Measurements from ENCODE around the gene ARHGEF18.
"Not testable (repeated sequence)": the region's sequence is repeated elsewhere in the genome, so short reads cannot be mapped to it uniquely, and the experiment has no call there.

The ARHGEF18 gene

GRCh38 chr19:7348587-7349230 is at the start of gene ARHGEF18:
ARHGEF18 (plus strand) TSS chr19:7348937; CDS start chr19:7362891, 13,954 bp downstream.
- H3K4me1 ChIP-seq (ENCODE audit: control insufficient read depth, insufficient read depth, low read length) = peaks cover 22% of the 10 kb centered on the region
- no peaks in the 10 kb centered on the region for H3K36me3 ChIP-seq (ENCODE audit: control insufficient read depth, insufficient read depth, low read length)
- no peak within 1 kb of the TSS for H3K4me3 ChIP-seq (ENCODE audit: low read length)
- H3K9me3 ChIP-seq (ENCODE audit: control insufficient read depth, low read length) = no peaks in the 10 kb centered on the region
- H3K9ac ChIP-seq (ENCODE audit: low read length) = no peak within 1 kb of the TSS
- H3K27me3 ChIP-seq (ENCODE audit: control insufficient read depth, insufficient read depth, low read length) = peaks cover 5% of the 10 kb centered on the region

DNA sequence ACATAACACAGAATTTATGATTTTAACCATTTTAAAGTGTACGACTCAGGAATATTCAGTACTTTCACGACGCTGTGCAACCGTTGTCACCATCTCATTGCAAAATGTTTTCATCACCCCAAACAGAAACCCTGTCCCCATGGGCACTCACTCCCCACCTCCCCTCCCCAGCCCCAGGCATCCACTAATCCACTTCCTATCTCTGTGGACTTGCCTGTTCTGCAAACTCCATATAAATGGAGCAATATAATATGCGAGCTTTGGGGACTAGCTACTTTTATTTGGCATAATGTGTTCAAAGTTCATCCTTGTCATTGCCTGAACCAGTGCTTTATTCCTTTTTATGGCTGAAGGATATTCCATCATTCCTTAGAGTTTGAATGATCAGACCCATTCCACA is 47.2 kb upstream of the ARHGEF18 start:
- H3K27me3 ChIP-seq (ENCODE audit: control insufficient read depth, insufficient read depth, low read length) = no peaks in the 10 kb centered on the region
- H3K4me1 ChIP-seq (ENCODE audit: control insufficient read depth, insufficient read depth, low read length) = no peaks in the 10 kb centered on the region

DNA sequence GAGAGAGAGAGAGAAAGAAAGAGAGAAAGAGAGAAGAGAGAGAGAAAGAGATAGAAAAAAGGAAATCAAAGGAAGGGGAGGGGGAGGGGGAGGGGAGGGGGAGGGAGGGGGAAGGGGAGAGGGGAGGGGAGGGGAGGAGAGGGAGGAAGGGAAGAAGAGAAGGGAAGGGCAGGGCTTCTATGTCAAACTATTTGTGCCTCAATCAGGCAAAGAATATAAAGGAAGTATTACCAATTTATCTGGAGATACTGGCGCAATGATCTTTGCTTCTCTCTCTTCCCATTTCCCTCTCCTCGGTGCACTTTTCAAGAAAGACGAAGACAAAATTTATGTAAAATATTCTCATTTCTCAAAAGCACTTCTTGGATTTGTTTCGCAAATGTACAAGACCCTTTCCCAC is 45.3 kb upstream of the ARHGEF18 start:
- no peaks in the 10 kb centered on the region for H3K4me1 ChIP-seq (ENCODE audit: control insufficient read depth, insufficient read depth, low read length)
- no peak overlapping the region for H3K9ac ChIP-seq (ENCODE audit: low read length)

More for the DNA sequence above, 47.2 kb upstream of the ARHGEF18 start:
- Histone ChIP-seq H3K36me3 (ENCODE audit: control insufficient read depth, insufficient read depth, low read length) (no peaks in the 10 kb centered on the region), H3K4me3 (ENCODE audit: low read length) (no peak overlapping the region), H3K9ac (ENCODE audit: low read length) (no peak overlapping the region), H3K9me3 (ENCODE audit: control insufficient read depth, low read length) (no peaks in the 10 kb centered on the region)

DNA sequence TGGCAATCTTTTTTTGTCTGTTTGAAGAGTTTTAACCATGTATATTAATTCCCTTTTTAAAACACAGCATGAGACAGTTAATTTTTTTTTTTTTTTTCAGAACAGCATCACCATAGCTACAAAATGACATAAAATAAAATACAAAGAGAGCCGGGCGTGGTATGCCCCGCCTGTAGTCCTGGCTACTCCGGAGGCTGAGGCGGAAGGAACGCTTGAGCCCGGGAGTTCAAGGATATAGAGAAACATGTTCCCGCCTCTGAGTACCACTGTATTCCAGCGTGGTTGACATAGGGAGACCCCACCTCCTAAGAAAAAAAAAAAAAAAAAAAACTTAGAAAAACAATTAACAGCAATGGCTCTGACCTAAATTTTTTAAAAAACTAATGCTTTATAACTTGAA is 44.5 kb upstream of the ARHGEF18 start:
- Histone ChIP-seq H3K4me3 (ENCODE audit: low read length) (no peak overlapping the region), H3K9me3 (ENCODE audit: control insufficient read depth, low read length) (no peaks in the 10 kb centered on the region), H3K36me3 (ENCODE audit: control insufficient read depth, insufficient read depth, low read length) (no peaks in the 10 kb centered on the region), H3K4me1 (ENCODE audit: control insufficient read depth, insufficient read depth, low read length) (no peaks in the 10 kb centered on the region), H3K27me3 (ENCODE audit: control insufficient read depth, insufficient read depth, low read length) (no peaks in the 10 kb centered on the region), H3K9ac (ENCODE audit: low read length) (no peak overlapping the region)

More for the DNA sequence above, 45.3 kb upstream of the ARHGEF18 start:
- H3K4me3 ChIP-seq (ENCODE audit: low read length) = no peak overlapping the region
- no peaks in the 10 kb centered on the region for H3K36me3 ChIP-seq (ENCODE audit: control insufficient read depth, insufficient read depth, low read length)
- no peaks in the 10 kb centered on the region for H3K9me3 ChIP-seq (ENCODE audit: control insufficient read depth, low read length)
- H3K27me3 ChIP-seq (ENCODE audit: control insufficient read depth, insufficient read depth, low read length) = no peaks in the 10 kb centered on the region

GRCh38 chr19:7307590-7308218 is 41.0 kb upstream of the ARHGEF18 start:
- Histone ChIP-seq H3K27me3 (ENCODE audit: control insufficient read depth, insufficient read depth, low read length) (no peaks in the 10 kb centered on the region), H3K4me3 (ENCODE audit: low read length) (no peak overlapping the region), H3K36me3 (ENCODE audit: control insufficient read depth, insufficient read depth, low read length) (no peaks in the 10 kb centered on the region), H3K9ac (ENCODE audit: low read length) (no peak overlapping the region), H3K9me3 (ENCODE audit: control insufficient read depth, low read length) (no peaks in the 10 kb centered on the region), H3K4me1 (ENCODE audit: control insufficient read depth, insufficient read depth, low read length) (no peaks in the 10 kb centered on the region)

GRCh38 chr19:7308327-7308726 is 40.4 kb upstream of the ARHGEF18 start:
- H3K4me3 ChIP-seq (ENCODE audit: low read length); H3K27me3 ChIP-seq (ENCODE audit: control insufficient read depth, insufficient read depth, low read length); H3K9me3 ChIP-seq (ENCODE audit: control insufficient read depth, low read length); H3K36me3 ChIP-seq (ENCODE audit: control insufficient read depth, insufficient read depth, low read length); H3K9ac ChIP-seq (ENCODE audit: low read length); H3K4me1 ChIP-seq (ENCODE audit: control insufficient read depth, insufficient read depth, low read length): not testable (repeated sequence)

- Histone ChIP-seq H3K9ac (ENCODE audit: low read length) (no peak overlapping the region), H3K27me3 (ENCODE audit: control insufficient read depth, insufficient read depth, low read length) (no peaks in the 10 kb centered on the region), H3K4me3 (ENCODE audit: low read length) (no peak overlapping the region), H3K4me1 (ENCODE audit: control insufficient read depth, insufficient read depth, low read length) (no peaks in the 10 kb centered on the region), H3K36me3 (ENCODE audit: control insufficient read depth, insufficient read depth, low read length) (no peaks in the 10 kb centered on the region), H3K9me3 (ENCODE audit: control insufficient read depth, low read length) (no peaks in the 10 kb centered on the region)
These were observed 36.8 kb upstream of the ARHGEF18 start for GRCh38 chr19:7311911-7312310.

GRCh38 chr19:7312816-7313215 is 35.9 kb upstream of the ARHGEF18 start:
- Histone ChIP-seq H3K9ac (ENCODE audit: low read length) (no peak overlapping the region), H3K4me3 (ENCODE audit: low read length) (no peak overlapping the region), H3K36me3 (ENCODE audit: control insufficient read depth, insufficient read depth, low read length) (no peaks in the 10 kb centered on the region), H3K9me3 (ENCODE audit: control insufficient read depth, low read length) (no peaks in the 10 kb centered on the region), H3K4me1 (ENCODE audit: control insufficient read depth, insufficient read depth, low read length) (no peaks in the 10 kb centered on the region), H3K27me3 (ENCODE audit: control insufficient read depth, insufficient read depth, low read length) (no peaks in the 10 kb centered on the region)

GRCh38 chr19:7318176-7318575 is 30.6 kb upstream of the ARHGEF18 start:
- Histone ChIP-seq H3K4me1 (ENCODE audit: control insufficient read depth, insufficient read depth, low read length) (peaks cover 4% of the 10 kb centered on the region), H3K9ac (ENCODE audit: low read length) (no peak overlapping the region), H3K4me3 (ENCODE audit: low read length) (no peak overlapping the region), H3K36me3 (ENCODE audit: control insufficient read depth, insufficient read depth, low read length) (no peaks in the 10 kb centered on the region), H3K27me3 (ENCODE audit: control insufficient read depth, insufficient read depth, low read length) (no peaks in the 10 kb centered on the region), H3K9me3 (ENCODE audit: control insufficient read depth, low read length) (no peaks in the 10 kb centered on the region)

- H3K9ac ChIP-seq (ENCODE audit: low read length) = no peak overlapping the region
- H3K27me3 ChIP-seq (ENCODE audit: control insufficient read depth, insufficient read depth, low read length) = no peaks in the 10 kb centered on the region
- H3K9me3 ChIP-seq (ENCODE audit: control insufficient read depth, low read length) = no peaks in the 10 kb centered on the region
- H3K4me1 ChIP-seq (ENCODE audit: control insufficient read depth, insufficient read depth, low read length) = peaks cover 2% of the 10 kb centered on the region
- H3K4me3 ChIP-seq (ENCODE audit: low read length) = no peak overlapping the region
- no peaks in the 10 kb centered on the region for H3K36me3 ChIP-seq (ENCODE audit: control insufficient read depth, insufficient read depth, low read length)
These were observed 22.4 kb upstream of the ARHGEF18 start for GRCh38 chr19:7326105-7326877.

DNA sequence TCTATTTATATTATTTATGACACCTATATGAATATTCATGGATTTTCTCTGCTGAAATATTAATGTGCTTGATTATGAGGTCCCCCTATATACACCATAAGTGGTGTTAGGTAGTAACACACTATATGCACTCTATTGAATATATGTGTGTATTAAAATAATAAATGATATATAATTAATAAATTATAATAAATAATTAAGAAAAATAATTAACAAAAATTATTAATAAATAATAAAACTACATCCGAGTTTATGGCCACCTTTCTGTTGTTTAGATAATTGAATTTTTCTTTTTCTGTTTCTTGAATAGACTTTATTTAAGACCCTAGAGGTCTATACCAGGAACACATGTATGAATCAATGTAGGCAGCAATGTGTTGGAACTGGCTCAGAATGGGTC is 20.9 kb upstream of the ARHGEF18 start:
- H3K4me1 ChIP-seq (ENCODE audit: control insufficient read depth, insufficient read depth, low read length) = no peaks in the 10 kb centered on the region
- no peak overlapping the region for H3K9ac ChIP-seq (ENCODE audit: low read length)
- H3K27me3 ChIP-seq (ENCODE audit: control insufficient read depth, insufficient read depth, low read length) = no peaks in the 10 kb centered on the region
- no peaks in the 10 kb centered on the region for H3K9me3 ChIP-seq (ENCODE audit: control insufficient read depth, low read length)
- no peaks in the 10 kb centered on the region for H3K36me3 ChIP-seq (ENCODE audit: control insufficient read depth, insufficient read depth, low read length)
- no peak overlapping the region for H3K4me3 ChIP-seq (ENCODE audit: low read length)

DNA sequence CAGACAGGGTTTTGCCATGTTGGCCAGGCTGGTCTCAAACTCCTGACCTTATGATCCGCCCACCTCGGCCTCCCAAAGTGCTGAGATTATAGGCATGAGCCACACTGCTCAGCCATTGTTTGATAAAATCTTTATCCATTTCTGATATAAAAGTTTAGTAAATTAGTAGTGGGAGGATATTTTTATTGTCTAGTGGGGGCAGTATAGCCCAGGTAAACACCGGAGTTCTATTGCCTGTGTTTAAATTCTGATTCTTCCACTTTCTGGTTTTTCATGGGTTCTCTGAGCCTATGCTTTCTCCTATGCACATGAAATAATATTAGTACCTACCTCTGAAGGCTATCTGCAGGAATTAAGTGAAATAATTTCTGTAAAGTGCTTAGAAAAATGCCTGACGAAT is 20.1 kb upstream of the ARHGEF18 start:
- Histone ChIP-seq H3K4me3 (ENCODE audit: low read length) (no peak overlapping the region), H3K27me3 (ENCODE audit: control insufficient read depth, insufficient read depth, low read length) (no peaks in the 10 kb centered on the region), H3K9me3 (ENCODE audit: control insufficient read depth, low read length) (no peaks in the 10 kb centered on the region), H3K36me3 (ENCODE audit: control insufficient read depth, insufficient read depth, low read length) (no peaks in the 10 kb centered on the region), H3K4me1 (ENCODE audit: control insufficient read depth, insufficient read depth, low read length) (no peaks in the 10 kb centered on the region), H3K9ac (ENCODE audit: low read length) (no peak overlapping the region)
